ENCODE data around the gene PIGB.
"Not testable (repeated sequence)": the region's sequence is repeated elsewhere in the genome, so short reads cannot be mapped to it uniquely, and the experiment has no call there.

The PIGB gene

DNA sequence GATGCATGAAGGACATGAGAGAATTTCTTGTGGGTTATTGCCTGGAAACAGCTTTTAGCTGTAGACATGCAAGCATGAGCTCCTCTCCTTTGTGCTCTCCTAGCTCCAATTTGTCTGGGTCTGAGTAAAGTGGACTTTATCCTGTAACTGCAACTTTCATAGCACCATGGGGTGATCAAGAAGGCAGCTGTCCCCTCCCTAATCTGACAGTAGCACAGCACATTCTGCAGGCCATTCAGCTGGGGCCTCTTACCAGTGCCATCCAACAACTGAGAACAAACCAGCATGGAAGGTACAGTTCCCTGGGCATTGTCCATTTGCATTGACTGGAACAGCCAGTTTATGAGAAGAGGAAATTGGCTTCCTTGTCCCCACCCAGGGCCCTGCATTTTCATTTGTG lies 21.7 kb upstream of the PIGB start:
- no peak for DNase-seq (ENCODE audit: low read depth)

DNA sequence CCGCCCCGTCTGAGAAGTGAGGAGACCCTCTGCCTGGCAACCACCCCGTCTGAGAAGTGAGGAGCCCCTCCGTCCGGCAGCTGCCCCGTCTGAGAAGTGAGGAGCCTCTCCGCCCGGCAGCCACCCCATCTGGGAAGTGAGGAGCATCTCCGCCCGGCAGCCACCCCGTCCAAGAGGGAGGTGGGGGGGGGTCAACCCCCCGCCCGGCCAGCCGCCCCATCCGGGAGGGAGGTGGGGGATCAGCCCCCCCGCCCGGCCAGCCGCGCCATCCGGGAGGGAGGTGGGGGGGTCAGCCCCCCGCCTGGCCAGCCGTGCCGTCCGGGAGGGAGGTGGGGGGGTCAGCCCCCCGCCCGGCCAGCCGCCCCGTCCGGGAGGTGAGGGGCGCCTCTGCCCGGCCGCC lies 16.2 kb upstream of the PIGB start:
- DNase-seq (ENCODE audit: low read depth), result not testable (repeated sequence)

DNA sequence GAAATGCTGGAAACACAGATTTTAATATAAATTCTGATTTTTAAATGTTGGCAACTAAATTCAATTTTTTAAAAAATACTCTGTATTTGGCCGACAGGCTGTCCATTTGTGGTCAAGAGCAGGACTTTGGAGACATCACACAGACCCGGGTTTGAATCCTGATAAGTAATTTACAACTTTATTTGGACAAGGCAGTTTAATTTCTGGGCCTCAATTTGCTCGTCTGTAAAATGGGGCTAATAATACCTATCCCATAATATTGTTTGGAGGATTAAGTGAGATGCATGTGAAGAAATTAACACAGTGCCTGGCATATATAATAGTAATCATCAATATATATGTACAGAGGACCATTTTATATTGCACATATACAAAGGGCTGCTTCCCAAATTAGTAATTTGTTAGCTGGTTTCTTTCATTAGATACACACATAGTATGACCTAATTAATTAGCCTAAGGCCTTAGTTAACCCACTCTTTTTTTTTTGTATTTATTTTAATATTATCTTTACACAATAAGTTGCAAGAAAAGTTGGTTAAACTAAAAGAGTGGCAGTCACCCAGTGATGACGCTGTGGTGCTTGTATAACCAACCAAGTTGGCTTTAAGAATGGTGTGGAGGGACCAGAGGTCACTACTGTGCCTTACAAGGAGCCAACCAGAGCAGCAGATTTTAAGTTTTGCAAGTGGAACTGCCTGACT lies 665 bp downstream of the PIGB start:
- no peak for DNase-seq (ENCODE audit: low read depth)

DNA sequence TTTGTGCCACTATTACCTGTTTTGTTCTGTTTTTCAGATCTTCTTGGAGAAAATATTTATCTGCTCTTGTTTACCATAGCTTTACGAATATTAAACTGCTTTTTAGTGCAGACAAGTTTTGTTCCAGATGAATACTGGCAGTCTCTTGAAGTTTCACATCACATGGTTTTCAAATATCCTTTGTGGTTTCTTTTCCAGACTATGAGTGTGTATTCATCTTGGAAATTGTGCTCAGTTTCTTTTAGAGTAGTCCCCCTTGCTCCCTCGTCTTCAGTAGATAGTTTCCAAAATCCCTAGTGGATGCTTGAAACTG lies 1.2 kb downstream of the PIGB start:
- DNase-seq (ENCODE audit: low read depth), result no peak

DNA sequence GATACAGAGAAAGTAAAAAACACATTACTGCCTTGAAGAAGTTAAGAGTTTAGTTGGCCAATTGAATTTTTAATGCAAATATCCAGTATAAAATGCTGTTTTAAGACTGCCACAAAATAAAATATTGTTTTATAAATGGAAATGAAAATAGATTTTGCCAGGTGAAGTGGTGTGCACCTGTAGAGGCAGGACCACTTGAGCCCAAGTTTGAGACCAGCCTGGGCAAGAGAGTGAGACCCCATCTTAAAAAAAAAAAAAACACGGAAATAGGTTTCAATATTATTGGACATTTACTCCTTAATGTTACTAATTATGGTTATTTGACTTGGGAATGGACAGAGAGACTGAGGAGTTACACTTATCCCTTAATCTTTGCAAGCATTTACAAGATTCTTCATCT lies 1.9 kb downstream of the PIGB start:
- DNase-seq (ENCODE audit: low read depth), result no peak

DNA sequence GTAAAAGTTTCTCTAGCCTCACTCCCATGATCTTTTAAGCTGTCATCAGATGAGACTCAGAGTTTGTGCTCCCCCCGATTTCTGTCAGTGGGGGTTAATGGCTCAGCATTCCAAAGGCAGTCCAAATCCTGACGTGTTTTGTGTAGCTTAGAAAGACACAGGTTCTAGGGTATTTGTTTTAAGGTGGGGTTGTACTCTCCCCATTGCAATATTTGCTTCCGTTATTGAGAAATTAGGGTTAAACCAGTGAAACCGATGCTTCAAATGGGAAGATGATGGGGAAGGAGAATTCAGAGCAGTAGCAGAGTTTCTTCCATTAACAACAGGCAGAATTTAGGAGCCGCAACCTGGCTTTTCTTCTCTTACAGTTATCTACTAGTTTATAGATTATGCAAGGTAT lies 3.4 kb downstream of the PIGB start:
- no peak for DNase-seq (ENCODE audit: low read depth)

DNA sequence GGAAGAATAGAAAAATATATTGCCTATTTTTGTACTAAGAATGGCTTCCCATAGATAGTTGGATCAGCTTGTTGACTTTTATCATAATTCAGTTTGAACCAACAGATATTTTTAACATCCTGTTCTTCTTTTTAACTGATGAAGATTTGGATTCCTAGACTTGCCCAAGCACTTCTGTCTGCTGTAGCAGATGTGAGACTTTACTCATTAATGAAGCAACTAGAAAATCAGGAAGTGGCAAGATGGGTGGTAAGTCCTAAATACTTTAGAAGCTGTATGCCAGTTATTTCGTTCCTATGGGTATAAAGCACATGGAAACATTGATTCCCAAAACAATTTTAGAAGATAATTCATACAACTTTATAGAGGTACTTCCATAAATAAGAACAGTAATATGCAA lies 8.4 kb downstream of the PIGB start:
- no peak for DNase-seq (ENCODE audit: low read depth)

DNA sequence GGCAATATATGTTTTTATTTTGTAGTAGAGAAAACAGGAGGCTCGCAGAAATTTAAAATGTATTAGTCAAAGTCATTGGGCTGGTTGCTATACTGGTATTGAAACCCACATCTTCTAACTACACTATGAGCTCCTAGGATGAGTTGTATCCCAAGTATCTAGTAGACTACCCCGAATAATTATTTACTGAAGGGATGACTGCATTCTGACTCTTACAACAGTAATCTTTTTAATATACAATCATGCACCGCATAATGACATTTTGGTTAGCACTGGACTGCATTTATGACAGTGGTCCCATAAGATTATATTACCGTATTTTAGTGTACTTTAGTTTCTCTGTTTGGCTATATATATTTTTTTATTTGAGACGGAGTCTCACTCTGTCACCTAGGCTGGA lies 15.3 kb downstream of the PIGB start:
- no peak for DNase-seq (ENCODE audit: low read depth)

DNA sequence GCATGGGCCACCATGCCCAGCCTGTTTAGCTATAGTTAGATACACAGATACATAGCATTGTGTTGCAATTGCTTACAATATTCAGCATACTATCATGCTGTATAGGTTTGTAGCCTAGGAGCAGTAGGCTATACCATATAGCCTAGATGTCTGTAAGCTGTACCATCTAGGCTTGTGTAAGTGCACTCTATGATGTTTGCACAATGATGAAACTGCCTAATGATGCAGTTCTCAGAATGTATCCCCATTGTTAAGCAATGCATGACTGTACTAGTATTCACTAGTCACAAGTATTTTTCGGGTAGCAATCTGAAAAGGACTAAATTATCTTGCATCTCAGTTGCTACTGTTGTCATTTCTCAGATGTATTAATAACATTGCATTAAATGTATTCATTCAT lies 16.0 kb downstream of the PIGB start:
- no peak for DNase-seq (ENCODE audit: low read depth)

DNA sequence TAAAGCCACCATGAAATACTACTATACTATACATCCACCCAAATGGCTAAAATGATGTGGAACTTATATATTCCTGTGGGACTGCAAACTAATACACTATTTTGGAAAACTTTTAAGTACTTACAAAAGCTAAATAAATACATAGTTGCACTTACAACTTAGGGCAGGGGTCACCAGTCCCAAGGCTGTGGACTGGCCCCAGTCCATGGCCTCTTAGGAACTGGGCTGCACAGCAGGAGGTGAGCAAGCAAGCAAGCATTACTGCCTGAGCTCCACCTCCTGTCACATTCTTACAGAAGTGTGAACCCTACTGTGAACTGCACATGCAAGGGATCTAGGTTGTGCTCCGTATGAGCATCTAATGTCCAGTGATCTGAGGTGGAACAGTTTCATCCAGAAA lies 18.1 kb downstream of the PIGB start:
- DNase-seq (ENCODE audit: low read depth), result no peak

DNA sequence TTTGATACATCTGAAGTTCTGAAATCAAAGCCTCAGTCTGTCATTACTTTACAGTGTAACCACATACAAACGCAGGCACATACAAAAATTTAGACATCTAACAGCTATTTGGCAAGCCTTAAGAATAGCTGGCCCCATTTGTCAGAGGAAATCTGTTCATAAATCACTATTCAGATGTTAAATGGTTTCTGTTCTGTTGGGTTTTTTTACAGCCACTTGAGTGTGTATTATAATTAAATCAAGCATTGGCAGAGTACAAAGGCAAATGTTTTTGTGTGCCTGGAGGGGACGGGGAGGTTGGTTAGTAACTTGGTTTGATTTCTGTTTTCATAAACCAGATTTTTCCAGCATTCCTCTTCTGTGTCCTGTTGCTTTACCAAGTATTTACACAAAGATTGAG lies 24.1 kb downstream of the PIGB start:
- DNase-seq (ENCODE audit: low read depth), result no peak

DNA sequence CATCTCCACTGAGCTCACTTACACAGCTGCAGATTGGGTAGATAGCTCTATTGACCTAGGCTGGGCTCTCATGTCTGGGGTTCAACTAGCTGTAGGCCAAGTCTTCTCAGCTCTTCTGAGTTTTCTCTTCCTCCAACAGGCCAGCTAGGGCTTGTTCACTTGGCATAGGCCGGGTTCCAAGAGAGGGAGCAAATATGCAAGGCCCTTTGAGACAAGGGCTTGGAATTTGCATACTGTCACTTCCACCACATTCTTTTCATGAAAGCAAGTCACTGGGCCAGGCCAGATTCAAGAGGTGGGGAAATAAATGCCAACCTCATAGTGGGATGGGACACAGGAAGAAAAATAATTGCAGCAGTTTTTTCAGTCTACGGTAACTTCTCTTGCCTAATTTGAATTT lies 25.2 kb downstream of the PIGB start:
- DNase-seq (ENCODE audit: low read depth), result no peak

DNA sequence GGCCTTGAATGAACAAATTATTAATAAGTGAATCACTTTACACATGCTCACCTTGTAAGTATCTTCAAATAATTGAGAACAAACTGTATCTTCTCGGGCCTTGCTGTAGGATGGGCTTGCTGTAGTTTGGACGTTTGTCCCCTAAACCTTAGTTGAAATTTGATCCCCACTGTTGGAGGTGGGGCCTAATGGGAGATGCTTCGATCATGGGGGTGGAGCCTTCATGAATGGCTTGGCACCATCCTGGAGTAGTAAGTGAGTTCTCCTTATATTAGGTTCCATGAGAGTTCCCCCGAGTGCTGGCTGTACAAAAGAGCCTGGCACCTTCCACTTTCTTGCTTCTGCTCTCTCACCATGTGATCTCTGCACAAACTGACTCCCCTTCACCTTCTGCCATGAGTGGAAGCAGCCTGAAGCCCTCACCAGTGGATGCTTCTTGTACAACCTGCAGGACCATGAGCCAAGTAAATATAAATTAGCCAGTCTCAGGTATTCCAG lies 29.3 kb downstream of the PIGB start:
- no peak for DNase-seq (ENCODE audit: low read depth)

DNA sequence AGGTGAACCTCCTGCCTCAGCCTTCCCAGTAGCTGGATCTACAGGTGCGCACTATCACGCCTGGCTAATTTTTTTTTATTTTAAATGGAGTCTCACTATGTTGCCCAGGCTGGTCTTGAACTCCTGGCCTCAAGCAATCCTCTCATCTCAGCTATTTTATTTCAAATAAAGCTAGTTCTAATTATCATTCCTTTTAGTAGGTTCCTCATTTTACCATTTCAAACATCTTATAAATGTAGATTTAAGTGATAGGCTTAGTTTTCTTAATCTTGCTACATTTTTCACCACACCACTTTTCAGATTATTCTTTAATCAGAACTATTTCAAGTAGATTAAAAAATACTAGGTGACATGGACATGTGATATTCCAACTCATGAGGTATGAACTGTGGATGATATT lies 30.3 kb downstream of the PIGB start:
- DNase-seq (ENCODE audit: low read depth), result no peak

DNA sequence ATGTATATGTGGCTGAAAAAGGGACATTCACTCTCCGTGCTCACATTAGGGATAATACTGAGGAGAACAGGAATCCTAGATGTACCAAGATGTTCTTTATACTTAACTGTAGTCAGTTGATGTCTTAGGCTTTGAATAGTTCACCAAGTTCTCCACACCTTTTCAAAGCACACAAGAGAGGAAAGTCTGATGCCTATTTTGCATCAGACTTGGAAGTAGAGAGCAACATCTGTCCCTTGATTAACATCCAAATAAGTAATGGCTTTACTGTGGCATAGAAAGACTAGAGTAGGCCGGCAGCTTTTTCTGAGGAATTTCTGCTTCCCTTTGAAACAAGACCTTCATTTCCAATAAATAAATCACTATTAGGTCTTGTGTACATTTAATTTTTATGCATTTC lies 34.0 kb downstream of the PIGB start:
- no peak for DNase-seq (ENCODE audit: low read depth)

DNA sequence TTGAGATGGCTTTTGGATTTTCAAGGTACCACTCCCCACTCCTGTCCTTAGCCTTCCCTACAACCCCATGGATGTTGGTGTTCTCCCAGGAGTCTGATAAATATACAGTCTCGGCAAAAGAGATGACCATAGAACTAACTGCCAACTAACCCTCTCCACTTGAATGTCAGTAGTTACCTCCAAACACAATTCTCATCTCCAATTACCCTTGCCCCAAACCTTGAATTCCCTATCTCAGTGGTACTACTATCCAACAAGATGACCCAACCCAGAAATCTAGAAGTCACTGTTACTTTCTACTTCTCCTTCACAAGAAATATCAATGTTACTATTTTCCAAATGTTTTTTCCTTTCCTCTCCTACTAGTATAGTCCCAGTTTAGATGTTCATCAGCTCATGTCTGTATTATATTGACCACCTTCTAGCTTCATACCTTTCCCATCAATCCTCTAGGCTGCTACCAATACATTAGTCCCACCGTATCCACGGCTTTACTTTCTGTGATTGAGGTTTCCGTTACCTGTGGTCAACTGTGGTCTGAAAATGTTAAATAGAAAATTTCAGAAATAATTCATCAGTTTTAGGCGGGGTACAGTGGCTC lies 38.1 kb downstream of the PIGB start:
- no peak for DNase-seq (ENCODE audit: low read depth)

DNA sequence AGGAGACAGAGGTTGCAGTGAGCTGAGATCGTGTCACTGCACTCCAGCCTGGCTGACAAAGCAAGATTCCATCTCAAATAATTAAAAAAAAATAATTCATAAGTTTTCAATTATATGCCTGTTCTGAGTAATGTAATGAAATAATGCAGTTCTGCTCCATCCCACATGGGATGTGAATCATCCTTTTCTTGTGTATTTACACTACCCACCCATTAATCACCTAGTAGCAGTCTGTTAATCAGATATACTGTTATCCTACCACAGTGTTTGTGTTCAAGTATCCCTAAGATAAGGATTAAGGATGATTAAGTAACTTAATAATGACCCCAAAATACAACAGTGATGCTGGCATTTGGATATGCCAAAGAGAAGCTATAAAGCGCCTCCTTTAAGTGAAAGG lies 38.8 kb downstream of the PIGB start:
- DNase-seq (ENCODE audit: low read depth), result no peak

DNA sequence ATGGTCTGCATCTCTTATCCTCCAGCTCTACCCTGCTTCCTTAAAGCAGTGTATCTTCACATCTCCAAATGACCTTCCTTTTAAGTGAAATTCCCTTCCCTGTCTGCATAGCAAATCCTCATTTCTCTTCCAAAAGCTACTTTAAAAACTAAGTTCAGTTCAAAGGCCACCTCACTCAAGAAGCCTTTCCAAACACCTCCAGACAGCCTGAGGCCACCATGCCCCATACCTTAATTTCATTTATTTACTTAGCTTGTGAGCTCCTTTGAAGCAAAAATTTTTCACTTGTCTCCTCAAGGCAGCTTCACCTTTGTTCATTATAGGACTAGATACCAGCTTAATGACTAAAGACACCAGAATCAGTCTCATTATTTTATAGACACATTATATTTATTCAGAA lies 39.4 kb downstream of the PIGB start:
- no peak for DNase-seq (ENCODE audit: low read depth)

DNA sequence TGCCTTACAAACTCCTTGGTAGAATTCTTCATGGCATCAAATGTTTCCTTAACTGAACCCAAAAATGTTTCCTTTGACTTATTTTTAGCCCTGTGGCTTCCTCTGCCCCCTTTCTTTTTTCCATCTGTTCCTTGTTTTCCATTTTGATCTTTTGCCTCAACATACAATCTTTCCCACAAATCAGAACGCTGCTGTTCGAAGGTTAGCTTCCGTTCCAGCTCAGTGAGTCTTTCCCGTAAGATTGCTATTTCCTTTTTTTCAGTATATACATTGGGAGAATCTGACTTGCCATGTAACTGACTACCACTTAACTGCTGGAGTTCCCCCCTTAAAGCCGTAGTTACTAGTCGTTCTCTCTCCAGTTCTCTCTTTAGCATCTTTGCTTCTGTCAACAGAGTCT lies 41.2 kb downstream of the PIGB start:
- DNase-seq (ENCODE audit: low read depth), result no peak

DNA sequence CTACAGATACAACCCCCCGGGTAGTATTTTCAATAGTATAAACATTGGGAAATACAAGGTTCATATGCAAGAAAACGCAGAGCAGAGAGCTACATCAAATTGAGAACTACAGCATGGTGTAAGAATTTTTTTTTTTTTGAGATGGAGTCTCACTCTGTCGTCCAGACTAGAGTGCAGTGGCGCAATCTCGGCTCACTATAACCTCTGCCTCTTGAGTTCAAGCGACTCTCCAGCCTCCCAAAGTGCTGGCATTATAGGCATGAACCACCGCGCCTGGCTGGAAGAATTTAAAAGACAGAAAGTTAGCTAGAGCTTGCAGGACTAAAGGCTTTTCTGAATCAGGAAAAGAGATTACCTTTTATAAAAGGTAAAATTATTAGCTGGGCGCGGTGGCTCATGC lies 42.0 kb downstream of the PIGB start:
- DNase-seq (ENCODE audit: low read depth), result no peak

DNA sequence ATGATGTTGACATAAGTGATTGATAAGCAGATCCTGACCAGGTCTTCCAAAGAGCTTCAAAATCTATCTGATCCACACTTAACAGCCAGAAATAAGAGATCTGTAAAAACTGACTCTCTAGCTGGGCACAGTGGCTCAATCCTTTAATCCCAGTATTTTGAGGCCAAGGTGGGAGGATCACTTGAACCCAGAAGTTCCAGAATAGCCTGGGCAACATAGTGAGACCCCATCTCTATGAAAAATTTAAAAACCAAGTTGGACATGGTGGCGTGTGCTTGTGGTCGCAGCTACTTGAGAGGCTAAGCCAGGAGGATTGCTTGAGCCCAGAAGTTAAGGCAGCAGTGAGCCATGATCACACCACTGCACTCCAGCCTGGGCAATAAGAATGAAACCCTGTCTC lies 43.6 kb downstream of the PIGB start:
- DNase-seq (ENCODE audit: low read depth), result no peak

DNA sequence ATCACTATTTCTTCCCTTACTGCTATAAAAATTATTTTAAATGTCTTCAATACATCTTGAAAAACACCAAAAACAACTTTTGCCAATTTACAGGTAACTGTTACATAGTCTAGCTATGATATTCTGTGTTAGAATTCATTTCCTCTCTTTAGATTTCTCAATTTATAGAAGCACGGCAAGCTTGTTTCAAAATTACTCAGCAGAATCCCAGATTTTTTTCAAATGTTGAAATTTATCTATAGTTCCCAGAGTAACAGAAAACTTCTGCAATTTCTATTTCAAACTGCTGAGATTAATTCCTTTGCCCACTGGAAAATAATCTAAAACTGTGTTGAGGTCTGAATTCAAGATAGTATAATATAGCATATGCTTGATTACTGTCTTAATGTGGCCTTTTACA lies 48.0 kb downstream of the PIGB start:
- DNase-seq (ENCODE audit: low read depth), result no peak

DNA sequence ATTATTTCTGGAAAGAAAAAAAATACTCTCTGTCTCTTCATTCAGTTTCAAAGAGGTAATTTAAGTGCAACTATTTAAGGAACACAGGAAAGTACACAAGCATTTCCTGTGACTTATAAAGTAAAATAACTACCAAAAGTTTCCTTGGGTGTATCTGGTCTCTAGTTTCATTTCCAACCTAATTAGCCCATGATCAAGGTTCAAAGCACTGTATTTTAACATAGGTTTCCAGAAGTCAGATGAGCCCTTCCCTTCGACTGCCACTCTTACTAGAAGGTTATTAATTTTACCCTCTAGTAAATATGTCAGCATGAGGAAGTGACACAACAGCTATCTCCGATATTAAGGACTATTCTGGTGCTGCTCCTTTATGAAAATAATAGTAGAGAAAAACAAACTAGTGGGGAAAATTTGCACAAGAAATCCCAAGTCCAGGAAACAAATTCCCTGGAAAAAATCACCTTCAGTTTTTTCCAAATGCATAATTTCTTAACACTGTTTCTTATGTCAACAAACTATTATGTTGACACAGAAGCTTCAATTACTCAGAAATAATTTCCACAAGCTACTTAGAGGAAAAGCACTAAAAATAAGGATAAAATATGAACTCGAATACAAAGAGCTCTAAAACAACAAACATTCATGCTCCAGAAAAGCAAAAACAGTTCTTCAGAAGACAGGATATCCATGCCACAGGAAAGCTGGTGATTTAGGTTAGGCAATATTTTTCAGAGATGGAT lies 53.8 kb downstream of the PIGB start:
- DNase-seq (ENCODE audit: low read depth), result no peak

DNA sequence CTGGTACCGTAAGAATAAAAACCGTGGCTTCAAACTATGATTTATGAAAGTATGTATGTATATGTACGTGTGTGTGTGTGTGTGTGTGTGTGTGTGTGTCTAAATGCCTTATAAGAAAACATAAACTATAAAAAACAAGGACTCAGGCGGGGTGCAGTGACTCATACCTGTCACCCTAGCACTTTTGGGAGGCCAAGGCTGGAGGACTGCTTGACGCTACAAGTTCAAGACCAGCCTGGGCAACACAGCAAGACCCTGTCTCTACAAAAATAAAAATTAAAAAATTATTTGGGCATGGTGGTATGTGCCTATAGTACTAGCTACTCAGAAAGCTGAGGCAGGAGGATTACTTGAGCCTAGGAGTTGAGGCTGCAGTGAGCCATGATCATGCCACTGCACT lies 60.1 kb downstream of the PIGB start:
- no peak for DNase-seq (ENCODE audit: low read depth)
